Measurements from ENCODE around the gene SGCA.

DNA sequence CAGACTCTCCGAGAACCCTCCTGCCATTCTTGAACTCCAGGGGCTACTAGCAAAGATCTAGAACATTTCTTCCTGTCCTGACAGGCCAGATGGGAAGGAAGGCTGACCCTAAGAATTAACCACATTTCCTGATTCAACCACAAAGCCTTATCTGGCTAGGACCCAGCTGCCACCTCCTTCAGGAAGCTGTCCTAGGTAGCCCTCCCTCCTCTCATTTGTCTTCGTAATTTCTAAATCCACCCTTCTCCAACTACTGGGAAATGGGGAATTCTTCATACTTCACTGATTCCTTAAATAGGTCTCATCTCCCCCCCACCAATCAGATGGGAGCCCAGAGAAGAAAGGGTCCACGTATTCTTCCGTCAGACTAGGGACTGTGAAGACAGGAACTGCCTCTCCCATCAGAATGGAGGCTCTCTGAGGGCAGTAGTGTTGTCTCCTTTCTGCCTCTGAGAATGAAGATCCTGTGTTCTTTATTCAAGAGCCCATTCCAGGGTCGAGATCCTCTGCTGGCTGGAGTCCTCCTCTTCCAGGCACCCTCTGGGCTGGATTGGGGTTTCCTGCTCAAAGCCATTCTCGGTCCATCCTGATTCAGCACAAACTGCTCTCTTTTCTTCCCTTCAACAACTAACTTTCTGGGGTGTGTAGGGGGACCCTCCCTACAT lies 38.0 kb upstream of the SGCA start:
- TF ChIP-seq, protein P1, sequence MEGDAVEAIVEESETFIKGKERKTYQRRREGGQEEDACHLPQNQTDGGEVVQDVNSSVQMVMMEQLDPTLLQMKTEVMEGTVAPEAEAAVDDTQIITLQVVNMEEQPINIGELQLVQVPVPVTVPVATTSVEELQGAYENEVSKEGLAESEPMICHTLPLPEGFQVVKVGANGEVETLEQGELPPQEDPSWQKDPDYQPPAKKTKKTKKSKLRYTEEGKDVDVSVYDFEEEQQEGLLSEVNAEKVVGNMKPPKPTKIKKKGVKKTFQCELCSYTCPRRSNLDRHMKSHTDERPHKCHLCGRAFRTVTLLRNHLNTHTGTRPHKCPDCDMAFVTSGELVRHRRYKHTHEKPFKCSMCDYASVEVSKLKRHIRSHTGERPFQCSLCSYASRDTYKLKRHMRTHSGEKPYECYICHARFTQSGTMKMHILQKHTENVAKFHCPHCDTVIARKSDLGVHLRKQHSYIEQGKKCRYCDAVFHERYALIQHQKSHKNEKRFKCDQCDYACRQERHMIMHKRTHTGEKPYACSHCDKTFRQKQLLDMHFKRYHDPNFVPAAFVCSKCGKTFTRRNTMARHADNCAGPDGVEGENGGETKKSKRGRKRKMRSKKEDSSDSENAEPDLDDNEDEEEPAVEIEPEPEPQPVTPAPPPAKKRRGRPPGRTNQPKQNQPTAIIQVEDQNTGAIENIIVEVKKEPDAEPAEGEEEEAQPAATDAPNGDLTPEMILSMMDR (IDR thresholded peaks at IDR 0.05), result no peak
- no peak for TF ChIP-seq ZFX (IDR thresholded peaks at IDR 0.05; ENCODE audit: borderline replicate concordance)
